ENCODE measurements around the gene RBMS1. TPM values are rescaled to one million over a fixed set of nuclear protein-coding genes. Genes with fewer than 3 reads are reported as not detected.
A peak's percentile ranks its signal among the peaks of the same experiment; 100 is the strongest.

RBMS1 gene
- total RNA-seq, 1 donor from 2014 or later = 73.7 TPM

DNA sequence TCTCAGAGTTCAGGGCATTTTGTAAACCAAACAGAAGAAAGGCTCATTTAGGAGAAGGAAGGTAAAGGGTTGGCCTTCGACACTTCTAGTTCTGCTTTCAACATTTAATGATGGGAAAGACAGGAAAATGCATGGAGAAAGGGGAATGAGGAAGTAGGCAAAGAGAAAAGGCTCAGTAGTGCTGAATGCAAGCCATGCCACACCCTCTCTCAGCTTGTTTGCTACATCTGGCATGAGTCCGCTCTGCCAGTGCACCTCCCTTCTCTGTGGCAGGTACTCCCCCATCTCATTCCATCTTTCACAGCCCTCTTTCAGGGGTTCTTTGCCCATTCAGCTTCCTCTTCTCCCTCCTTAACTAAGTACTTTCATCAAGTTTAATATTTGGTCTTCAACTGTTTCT, 172.6 kb downstream of the RBMS1 start:
- Mint-ChIP-seq H3K36me3 (peaks cover 25% of the 10 kb centered on the region), H3K27me3 (no peaks in the 10 kb centered on the region), H3K4me3 (peak overlapping the region; percentile 39), H3K4me1 (ENCODE audit: unreplicated experiment) (peaks cover 24% of the 10 kb centered on the region), H3K27ac (peak overlapping the region; percentile 66), H3K9me3 (peaks cover 5% of the 10 kb centered on the region)
- no peak for DNase-seq (ENCODE audit: extremely low spot score, unreplicated experiment)
- TF ChIP-seq, protein P1, sequence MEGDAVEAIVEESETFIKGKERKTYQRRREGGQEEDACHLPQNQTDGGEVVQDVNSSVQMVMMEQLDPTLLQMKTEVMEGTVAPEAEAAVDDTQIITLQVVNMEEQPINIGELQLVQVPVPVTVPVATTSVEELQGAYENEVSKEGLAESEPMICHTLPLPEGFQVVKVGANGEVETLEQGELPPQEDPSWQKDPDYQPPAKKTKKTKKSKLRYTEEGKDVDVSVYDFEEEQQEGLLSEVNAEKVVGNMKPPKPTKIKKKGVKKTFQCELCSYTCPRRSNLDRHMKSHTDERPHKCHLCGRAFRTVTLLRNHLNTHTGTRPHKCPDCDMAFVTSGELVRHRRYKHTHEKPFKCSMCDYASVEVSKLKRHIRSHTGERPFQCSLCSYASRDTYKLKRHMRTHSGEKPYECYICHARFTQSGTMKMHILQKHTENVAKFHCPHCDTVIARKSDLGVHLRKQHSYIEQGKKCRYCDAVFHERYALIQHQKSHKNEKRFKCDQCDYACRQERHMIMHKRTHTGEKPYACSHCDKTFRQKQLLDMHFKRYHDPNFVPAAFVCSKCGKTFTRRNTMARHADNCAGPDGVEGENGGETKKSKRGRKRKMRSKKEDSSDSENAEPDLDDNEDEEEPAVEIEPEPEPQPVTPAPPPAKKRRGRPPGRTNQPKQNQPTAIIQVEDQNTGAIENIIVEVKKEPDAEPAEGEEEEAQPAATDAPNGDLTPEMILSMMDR (conservative IDR thresholded peaks at IDR 0.05) = no peak

DNA sequence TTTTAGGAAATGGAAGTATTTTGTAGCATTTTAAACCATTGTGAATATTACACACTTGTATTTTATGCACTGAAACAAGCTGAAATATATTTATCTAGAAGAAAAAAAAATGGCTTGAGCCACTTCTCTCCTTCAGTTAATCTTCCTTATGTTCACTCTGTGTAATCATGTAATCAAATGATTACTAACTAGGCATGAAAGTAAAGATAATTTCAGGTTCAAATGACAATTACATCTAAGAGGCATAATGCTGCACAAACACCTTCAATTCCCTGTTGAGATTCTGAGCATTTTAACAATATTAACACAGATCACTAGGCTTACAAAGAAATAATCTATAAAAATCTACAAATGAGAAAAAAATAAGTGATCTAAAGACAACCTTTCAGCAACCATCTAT, 173.9 kb downstream of the RBMS1 start:
- TF ChIP-seq, protein P1 (conservative IDR thresholded peaks at IDR 0.05) = no peak
- Mint-ChIP-seq H3K27ac (no peak overlapping the region), H3K36me3 (peaks cover 30% of the 10 kb centered on the region), H3K4me1 (ENCODE audit: unreplicated experiment) (peaks cover 25% of the 10 kb centered on the region), H3K27me3 (no peaks in the 10 kb centered on the region), H3K4me3 (no peak overlapping the region), H3K9me3 (peaks cover 5% of the 10 kb centered on the region)
- no peak for DNase-seq (ENCODE audit: extremely low spot score, unreplicated experiment)

DNA sequence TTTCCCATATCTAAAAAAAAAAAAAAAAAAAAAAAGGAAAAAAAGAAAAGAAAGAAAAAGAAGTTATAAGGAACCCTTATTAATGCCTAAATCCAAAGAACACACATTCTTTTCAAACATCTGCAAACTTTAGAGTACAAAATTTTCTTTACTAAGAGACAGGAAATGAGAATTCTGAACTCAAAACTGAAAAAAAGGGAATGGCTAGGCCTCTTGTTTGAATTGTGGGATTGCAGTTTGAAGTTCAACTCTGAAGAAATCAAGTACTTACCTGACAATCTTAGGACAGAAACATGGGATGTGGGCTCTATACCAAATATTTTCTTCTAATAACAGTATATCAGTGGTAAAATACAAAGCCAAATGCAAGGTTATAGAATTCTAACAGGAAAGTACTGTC, 175.4 kb downstream of the RBMS1 start:
- H3K4me1 Mint-ChIP-seq (ENCODE audit: unreplicated experiment) = peaks cover 28% of the 10 kb centered on the region
- TF ChIP-seq, protein P1 (conservative IDR thresholded peaks at IDR 0.05) = no peak
- no peak overlapping the region for H3K27ac Mint-ChIP-seq
- no peaks in the 10 kb centered on the region for H3K27me3 Mint-ChIP-seq
- peaks cover 25% of the 10 kb centered on the region for H3K36me3 Mint-ChIP-seq
- DNase-seq (ENCODE audit: extremely low spot score, unreplicated experiment) = no peak
- H3K9me3 Mint-ChIP-seq = peaks cover 5% of the 10 kb centered on the region
- no peak overlapping the region for H3K4me3 Mint-ChIP-seq

DNA sequence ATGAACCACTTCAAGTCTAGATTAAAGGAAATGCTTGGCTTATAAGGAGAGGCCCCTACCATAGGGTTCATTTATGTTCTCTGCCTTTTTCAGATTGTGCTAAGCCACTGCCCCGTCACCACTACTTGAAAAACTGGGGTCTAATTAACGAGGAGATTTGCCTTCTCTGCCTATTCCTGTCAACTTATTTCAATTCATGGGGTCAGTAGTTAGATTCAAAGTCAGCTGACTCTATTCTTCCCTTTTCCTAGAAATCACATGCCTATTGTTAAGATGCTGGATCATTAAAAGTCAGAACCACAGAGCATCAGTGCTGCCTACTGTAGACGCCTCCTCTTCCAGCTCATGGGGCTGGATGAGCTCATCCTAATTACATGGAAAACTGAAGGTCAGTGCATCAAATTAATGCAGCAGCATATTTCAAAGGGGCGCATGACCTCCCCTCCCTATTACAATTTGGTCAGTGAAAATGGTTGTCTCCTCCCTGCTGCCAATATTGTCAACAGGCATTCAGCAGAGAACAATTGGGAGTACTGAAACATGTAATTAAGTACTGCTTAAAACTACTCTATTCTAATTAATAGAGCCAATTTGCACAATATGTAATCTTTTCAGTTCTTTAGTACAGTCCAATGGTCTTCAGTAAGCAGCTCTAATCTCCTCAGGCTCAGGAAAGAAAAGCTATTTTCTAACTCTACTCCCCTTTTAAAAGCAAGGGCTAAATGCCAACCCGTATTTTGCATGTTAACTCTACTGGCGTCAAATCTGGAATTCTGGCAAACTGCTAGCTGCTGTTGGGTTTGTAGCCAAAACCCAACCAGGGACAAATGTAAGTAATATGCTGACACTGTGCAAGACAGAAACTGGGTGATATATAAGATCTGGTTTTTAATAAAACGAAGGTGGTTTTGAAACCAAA, 176.2 kb downstream of the RBMS1 start:
- no peak for DNase-seq (ENCODE audit: extremely low spot score, unreplicated experiment)
- TF ChIP-seq, protein P1 (conservative IDR thresholded peaks at IDR 0.05) = no peak
- no peak overlapping the region for H3K27ac Mint-ChIP-seq
- no peaks in the 10 kb centered on the region for H3K27me3 Mint-ChIP-seq
- H3K4me1 Mint-ChIP-seq (ENCODE audit: unreplicated experiment) = peaks cover 23% of the 10 kb centered on the region
- peaks cover 25% of the 10 kb centered on the region for H3K36me3 Mint-ChIP-seq
- H3K4me3 Mint-ChIP-seq = no peak overlapping the region
- peaks cover 5% of the 10 kb centered on the region for H3K9me3 Mint-ChIP-seq

DNA sequence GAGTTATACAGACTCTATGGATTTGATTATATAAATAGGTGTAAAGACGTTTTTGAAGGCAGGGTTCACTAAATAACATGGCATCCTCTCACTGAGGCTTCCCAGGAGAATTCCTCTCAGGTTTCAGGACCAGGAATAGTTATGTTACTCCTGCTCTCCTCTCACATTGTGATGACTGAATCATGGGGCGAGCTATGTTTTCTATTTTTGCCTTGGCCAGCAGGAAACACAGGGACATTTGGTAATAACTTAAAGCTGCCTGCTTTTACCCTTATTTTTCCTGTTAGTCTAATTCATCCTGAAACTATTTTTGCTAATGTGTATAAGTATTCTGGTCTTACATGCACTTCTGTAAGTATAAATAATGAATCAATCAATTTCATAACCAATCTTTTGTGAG, 178.3 kb downstream of the RBMS1 start:
- Mint-ChIP-seq H3K4me1 (ENCODE audit: unreplicated experiment) (peaks cover 6% of the 10 kb centered on the region), H3K27me3 (no peaks in the 10 kb centered on the region)

More for the DNA sequence above, 178.3 kb downstream of the RBMS1 start:
- DNase-seq (ENCODE audit: extremely low spot score, unreplicated experiment) = no peak
- H3K36me3 Mint-ChIP-seq = peaks cover 18% of the 10 kb centered on the region
- TF ChIP-seq, protein P1 (conservative IDR thresholded peaks at IDR 0.05) = no peak
- H3K4me3 Mint-ChIP-seq = no peak overlapping the region
- H3K27ac Mint-ChIP-seq = no peak overlapping the region
- H3K9me3 Mint-ChIP-seq = peaks cover under 1% of the 10 kb centered on the region

All from type B pancreatic cell (in vitro differentiated cells).